K562 (cell line): Measurements from ENCODE around the gene SRPK2. TPM values are rescaled to one million over a fixed set of nuclear protein-coding genes. Genes with fewer than 3 reads are reported as not detected.

Experiments
- CEBPB ChIP-seq: fragments of 450-650 bp; IDR thresholded peaks from 2 replicates; pipeline ENCODE4 v1.6.1; 2016; ENCODE audit warnings: missing genetic modification characterization, missing compliant biosample characterization
- CHCHD3 ChIP-seq: fragments of 250-450 bp; sonication (Bioruptor Pico); IDR thresholded peaks from 2 replicates; pipeline ENCODE4 v2.1.2; 2022; ENCODE audit warnings: mild to moderate bottlenecking
- EHMT2 ChIP-seq: fragments of 450-650 bp; IDR thresholded peaks from 2 replicates; pipeline ENCODE4 v1.6.1; 2018; ENCODE audit warnings: antibody characterized with exemption
- ESRRB ChIP-seq: fragments of 250-450 bp; sonication (Bioruptor Pico); IDR thresholded peaks from 2 replicates; pipeline ENCODE4 v1.5.0; 2020; ENCODE audit warnings: mild to moderate bottlenecking, moderate library complexity, borderline replicate concordance
- FIP1L1 ChIP-seq: fragments of 200-400 bp; formaldehyde crosslinking; IDR thresholded peaks from 2 replicates; pipeline ENCODE4 v1.6.1; 2018; ENCODE audit warnings: mild to moderate bottlenecking, low read depth, low read length; ENCODE audit not compliant: poor library complexity, severe bottlenecking
- LARP7 ChIP-seq: fragments of 450-650 bp; IDR thresholded peaks from 2 replicates; pipeline ENCODE4 v1.6.1; 2016
- MEIS2 ChIP-seq: fragments of 450-650 bp; IDR thresholded peaks from 2 replicates; pipeline ENCODE4 v1.6.1; 2014; ENCODE audit warnings: mild to moderate bottlenecking; ENCODE audit not compliant: partially characterized antibody
- NR2C1 ChIP-seq, 2 experiments: fragments of 450-650 bp; IDR thresholded peaks; 2 replicates each; pipeline ENCODE4 v1.6.1; 2017; ENCODE audit warnings: mild to moderate bottlenecking in 2 of 2, antibody characterized with exemption in 1 of 2, inconsistent platforms in 1 of 2, missing compliant biosample characterization in 1 of 2, missing genetic modification characterization in 1 of 2
- PHF20 ChIP-seq: fragments of 450-650 bp; IDR thresholded peaks from 2 replicates; pipeline ENCODE4 v1.6.1; 2018; ENCODE audit not compliant: partially characterized antibody
- SMAD3 ChIP-seq: fragments of 450-650 bp; formaldehyde crosslinking; conservative IDR thresholded peaks from 2 replicates; pipeline ENCODE4 v1.4.0; 2020; ENCODE audit warnings: mild to moderate bottlenecking
- SMARCA4 ChIP-seq: fragments of 450-650 bp; IDR thresholded peaks from 2 replicates; pipeline ENCODE4 v1.6.1; 2016
- SREBF2 ChIP-seq: sonication (generic); formaldehyde crosslinking; IDR thresholded peaks from 2 replicates; pipeline ENCODE4 v1.4.0; 2020; ENCODE audit warnings: mild to moderate bottlenecking, missing genetic modification reagents
- ZNF589 ChIP-seq: fragments of 200-800 bp; sonication (Bioruptor generic); IDR thresholded peaks from 2 replicates; pipeline ENCODE4 v1.6.1; 2016; ENCODE audit warnings: low read depth, missing genetic modification characterization, missing compliant biosample characterization
- polyA plus RNA-seq, 8 experiments: library from polyadenylated mRNA; depleted of rRNA in 4 of 8; stranded (reverse) in 5 of 8; unstranded in 3 of 8; fragments of >200 nt; fragmentation: Nextera tagmentation in 2 of 8; fragmentation: Illumina TruSeq in 1 of 8; extraction: Ambion mirVana in 2 of 8; extraction: Trizol in 1 of 8; gene quantifications; 2 replicates each; pipeline versions ENCODE4 v1.2.1 to v1.2.3, GENCODE V29; 2011 to 2014; ENCODE audit warnings: inconsistent platforms in 1 of 8, missing spikeins in 1 of 8
- total RNA-seq, 7 experiments: library from RNA; depleted of rRNA in 6 of 7; stranded (reverse); fragments of >200 nt in 6 of 7; fragmentation: Illumina TruSeq in 2 of 7; extraction: Trizol in 2 of 7; gene quantifications; 2 replicates each; pipeline versions ENCODE4 v1.2.1 to v1.2.3, GENCODE V29; 2011 to 2021; ENCODE audit warnings: low replicate concordance in 1 of 7
- TF ChIP-seq, protein P1 (sequence below), 2 experiments: fragments of 450-650 bp in 1 of 2; sonication (generic) in 1 of 2; formaldehyde crosslinking in 1 of 2; IDR thresholded peaks; 2 replicates each; pipeline versions ENCODE4 v1.7.1 to v1.9.0; 2016 to 2022; ENCODE audit warnings: inconsistent platforms in 1 of 2, mild to moderate bottlenecking in 1 of 2, missing genetic modification reagents in 1 of 2
- TF ChIP-seq, protein P2 (sequence below): sonication (generic); formaldehyde crosslinking; IDR thresholded peaks from 2 replicates; pipeline ENCODE4 v1.8.0; 2022; ENCODE audit warnings: missing genetic modification reagents, mild to moderate bottlenecking, borderline replicate concordance
- TF ChIP-seq, protein P3 (sequence below): IDR thresholded peaks from 2 replicates; pipeline ENCODE4 v1.6.1; 2011; ENCODE audit not compliant: insufficient read length; ENCODE audit errors: extremely low read depth

Gene SRPK2
- total and polyA plus RNA-seq, 9 of the 15 experiments (the other 6 are each of a cell fraction or from before 2014, with no cell fraction given) = 21.5 to 44.7 (median 33.3) TPM

DNA sequence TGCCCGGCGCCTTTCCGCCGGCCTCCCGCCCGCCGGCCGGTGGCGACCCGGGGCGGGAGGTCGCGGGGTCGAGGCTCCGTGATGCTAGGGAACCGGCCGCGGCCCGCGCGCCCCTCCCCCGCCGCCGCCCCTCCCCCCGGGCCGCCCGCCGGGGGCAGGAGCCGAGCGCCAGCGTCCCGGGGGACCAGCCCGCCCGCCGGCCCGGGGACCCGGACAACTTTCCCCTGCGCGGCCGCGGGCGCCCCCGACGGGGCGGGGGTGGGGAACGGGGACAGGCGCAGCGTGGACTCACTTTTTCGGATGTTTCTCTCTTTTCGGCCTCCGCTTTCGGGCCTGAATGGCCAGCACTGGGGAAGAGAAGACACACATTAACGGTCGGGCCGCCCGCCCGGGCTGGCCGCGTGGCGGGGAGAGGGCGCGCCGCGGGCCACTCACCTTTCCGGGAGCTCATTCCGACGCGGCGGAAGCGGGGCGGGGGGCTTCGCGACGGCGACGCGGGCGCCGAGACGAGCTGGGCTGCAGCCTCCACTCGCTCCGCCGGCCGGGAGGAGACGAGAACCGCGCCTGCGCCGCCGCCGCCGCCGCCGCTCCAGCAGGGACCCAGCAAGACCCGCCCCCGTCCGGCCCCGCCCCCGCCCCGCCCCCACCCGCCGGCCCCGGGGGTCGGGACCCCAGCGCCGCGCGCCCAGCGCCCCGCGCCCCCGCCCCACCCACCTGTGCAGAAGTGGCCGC, at the start of gene SRPK2 (continued):
- TF ChIP-seq, protein P1, sequence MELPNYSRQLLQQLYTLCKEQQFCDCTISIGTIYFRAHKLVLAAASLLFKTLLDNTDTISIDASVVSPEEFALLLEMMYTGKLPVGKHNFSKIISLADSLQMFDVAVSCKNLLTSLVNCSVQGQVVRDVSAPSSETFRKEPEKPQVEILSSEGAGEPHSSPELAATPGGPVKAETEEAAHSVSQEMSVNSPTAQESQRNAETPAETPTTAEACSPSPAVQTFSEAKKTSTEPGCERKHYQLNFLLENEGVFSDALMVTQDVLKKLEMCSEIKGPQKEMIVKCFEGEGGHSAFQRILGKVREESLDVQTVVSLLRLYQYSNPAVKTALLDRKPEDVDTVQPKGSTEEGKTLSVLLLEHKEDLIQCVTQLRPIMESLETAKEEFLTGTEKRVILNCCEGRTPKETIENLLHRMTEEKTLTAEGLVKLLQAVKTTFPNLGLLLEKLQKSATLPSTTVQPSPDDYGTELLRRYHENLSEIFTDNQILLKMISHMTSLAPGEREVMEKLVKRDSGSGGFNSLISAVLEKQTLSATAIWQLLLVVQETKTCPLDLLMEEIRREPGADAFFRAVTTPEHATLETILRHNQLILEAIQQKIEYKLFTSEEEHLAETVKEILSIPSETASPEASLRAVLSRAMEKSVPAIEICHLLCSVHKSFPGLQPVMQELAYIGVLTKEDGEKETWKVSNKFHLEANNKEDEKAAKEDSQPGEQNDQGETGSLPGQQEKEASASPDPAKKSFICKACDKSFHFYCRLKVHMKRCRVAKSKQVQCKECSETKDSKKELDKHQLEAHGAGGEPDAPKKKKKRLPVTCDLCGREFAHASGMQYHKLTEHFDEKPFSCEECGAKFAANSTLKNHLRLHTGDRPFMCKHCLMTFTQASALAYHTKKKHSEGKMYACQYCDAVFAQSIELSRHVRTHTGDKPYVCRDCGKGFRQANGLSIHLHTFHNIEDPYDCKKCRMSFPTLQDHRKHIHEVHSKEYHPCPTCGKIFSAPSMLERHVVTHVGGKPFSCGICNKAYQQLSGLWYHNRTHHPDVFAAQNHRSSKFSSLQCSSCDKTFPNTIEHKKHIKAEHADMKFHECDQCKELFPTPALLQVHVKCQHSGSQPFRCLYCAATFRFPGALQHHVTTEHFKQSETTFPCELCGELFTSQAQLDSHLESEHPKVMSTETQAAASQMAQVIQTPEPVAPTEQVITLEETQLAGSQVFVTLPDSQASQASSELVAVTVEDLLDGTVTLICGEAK (IDR thresholded peaks at IDR 0.05) = 0 out of 2 replicates have a peak, but pooled peaks have one; percentile 9
- TF ChIP-seq, protein P1 (CRISPR knock-in tag; IDR thresholded peaks at IDR 0.05) = no peak
- TF ChIP-seq SMAD3 (CRISPR knock-in tag) (no peak), CHCHD3 (CRISPR knock-in tag) (no peak), LARP7 (no peak), NR2C1 (IDR thresholded peaks at IDR 0.05) (no peak), NR2C1 (tag; IDR thresholded peaks at IDR 0.05) (no peak), EHMT2 (no peak), FIP1L1 (peak; percentile 48), CEBPB (no peak), SREBF2 (no peak), ZNF589 (CRISPR knock-in tag) (no peak), SMARCA4 (no peak), PHF20 (peak; percentile 26), ESRRB (CRISPR knock-in tag) (no peak), MEIS2 (no peak)
- TF ChIP-seq, protein P2, sequence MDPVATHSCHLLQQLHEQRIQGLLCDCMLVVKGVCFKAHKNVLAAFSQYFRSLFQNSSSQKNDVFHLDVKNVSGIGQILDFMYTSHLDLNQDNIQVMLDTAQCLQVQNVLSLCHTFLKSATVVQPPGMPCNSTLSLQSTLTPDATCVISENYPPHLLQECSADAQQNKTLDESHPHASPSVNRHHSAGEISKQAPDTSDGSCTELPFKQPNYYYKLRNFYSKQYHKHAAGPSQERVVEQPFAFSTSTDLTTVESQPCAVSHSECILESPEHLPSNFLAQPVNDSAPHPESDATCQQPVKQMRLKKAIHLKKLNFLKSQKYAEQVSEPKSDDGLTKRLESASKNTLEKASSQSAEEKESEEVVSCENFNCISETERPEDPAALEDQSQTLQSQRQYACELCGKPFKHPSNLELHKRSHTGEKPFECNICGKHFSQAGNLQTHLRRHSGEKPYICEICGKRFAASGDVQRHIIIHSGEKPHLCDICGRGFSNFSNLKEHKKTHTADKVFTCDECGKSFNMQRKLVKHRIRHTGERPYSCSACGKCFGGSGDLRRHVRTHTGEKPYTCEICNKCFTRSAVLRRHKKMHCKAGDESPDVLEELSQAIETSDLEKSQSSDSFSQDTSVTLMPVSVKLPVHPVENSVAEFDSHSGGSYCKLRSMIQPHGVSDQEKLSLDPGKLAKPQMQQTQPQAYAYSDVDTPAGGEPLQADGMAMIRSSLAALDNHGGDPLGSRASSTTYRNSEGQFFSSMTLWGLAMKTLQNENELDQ (CRISPR knock-in tag) = no peak
- TF ChIP-seq, protein P3, sequence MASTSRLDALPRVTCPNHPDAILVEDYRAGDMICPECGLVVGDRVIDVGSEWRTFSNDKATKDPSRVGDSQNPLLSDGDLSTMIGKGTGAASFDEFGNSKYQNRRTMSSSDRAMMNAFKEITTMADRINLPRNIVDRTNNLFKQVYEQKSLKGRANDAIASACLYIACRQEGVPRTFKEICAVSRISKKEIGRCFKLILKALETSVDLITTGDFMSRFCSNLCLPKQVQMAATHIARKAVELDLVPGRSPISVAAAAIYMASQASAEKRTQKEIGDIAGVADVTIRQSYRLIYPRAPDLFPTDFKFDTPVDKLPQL = no peak
